Activated CD8-positive, alpha-beta T cell treated with anti-CD3 and anti-CD28 coated beads for 36 hours (primary cell): ENCODE data around the gene PTGER1. TPM values are rescaled to one million over a fixed set of nuclear protein-coding genes. Genes with fewer than 3 reads are reported as not detected.

ENCODE experiments used
- ATAC-seq: fragments of 200-7000 bp; cut with Tn5 transposase; one replicate; pipeline ENCODE4 v1.10.0; 2021; ENCODE audit warnings: mild to moderate bottlenecking, moderate library complexity
- CTCF ChIA-PET: fragments of 350-600 bp; sonication (Branson Sonifier 250); formaldehyde crosslinking; loops from one replicate; lab custom pipeline; 2021; ENCODE audit warnings: antibody characterized with exemption; lab: Charles Lee
- POLR2A ChIA-PET: fragments of 350-600 bp; sonication (Branson Sonifier 250); formaldehyde crosslinking; loops from one replicate; lab custom pipeline; 2021; ENCODE audit warnings: antibody characterized with exemption; lab: Charles Lee
- DNase-seq: peaks from one replicate; pipeline ENCODE4 v3.0.0-alpha.2; 2020
- H3K27ac Mint-ChIP-seq: one replicate; pipeline ENCODE4 v1.8.0; 2021; ENCODE audit warnings: mild to moderate bottlenecking, mixed read lengths
- H3K27me3 Mint-ChIP-seq: one replicate; pipeline ENCODE4 v1.8.0; 2021; ENCODE audit warnings: mixed read lengths
- H3K36me3 Mint-ChIP-seq: one replicate; pipeline ENCODE4 v1.8.0; 2021; ENCODE audit warnings: low read depth, mixed read lengths
- H3K4me1 Mint-ChIP-seq: one replicate; pipeline ENCODE4 v1.8.0; 2021; ENCODE audit warnings: low read depth, mixed read lengths
- H3K4me3 Mint-ChIP-seq: one replicate; pipeline ENCODE4 v1.8.0; 2021; ENCODE audit warnings: mild to moderate bottlenecking, moderate library complexity, mixed read lengths
- H3K9me3 Mint-ChIP-seq: one replicate; pipeline ENCODE4 v1.8.0; 2021; ENCODE audit warnings: mixed read lengths
- CTCF ChIP-seq: fragments of 200-600 bp; IDR thresholded peaks from one replicate; pipeline ENCODE4 v1.8.0; 2022; ENCODE audit warnings: antibody characterized with exemption, mild to moderate bottlenecking
- intact Hi-C: fragments of 100-400 bp; cut with micrococcal nuclease; formaldehyde crosslinking; loops from one replicate; pipeline ENCODE4 v1.10.0; 2022
- total RNA-seq, 2 experiments: library from RNA; stranded (reverse); gene quantifications; one replicate each; pipeline ENCODE4 v1.2.3, GENCODE V29; 2021

Gene PTGER1
- total RNA-seq, 2 experiments from 2014 or later: 0.43 TPM

DNA sequence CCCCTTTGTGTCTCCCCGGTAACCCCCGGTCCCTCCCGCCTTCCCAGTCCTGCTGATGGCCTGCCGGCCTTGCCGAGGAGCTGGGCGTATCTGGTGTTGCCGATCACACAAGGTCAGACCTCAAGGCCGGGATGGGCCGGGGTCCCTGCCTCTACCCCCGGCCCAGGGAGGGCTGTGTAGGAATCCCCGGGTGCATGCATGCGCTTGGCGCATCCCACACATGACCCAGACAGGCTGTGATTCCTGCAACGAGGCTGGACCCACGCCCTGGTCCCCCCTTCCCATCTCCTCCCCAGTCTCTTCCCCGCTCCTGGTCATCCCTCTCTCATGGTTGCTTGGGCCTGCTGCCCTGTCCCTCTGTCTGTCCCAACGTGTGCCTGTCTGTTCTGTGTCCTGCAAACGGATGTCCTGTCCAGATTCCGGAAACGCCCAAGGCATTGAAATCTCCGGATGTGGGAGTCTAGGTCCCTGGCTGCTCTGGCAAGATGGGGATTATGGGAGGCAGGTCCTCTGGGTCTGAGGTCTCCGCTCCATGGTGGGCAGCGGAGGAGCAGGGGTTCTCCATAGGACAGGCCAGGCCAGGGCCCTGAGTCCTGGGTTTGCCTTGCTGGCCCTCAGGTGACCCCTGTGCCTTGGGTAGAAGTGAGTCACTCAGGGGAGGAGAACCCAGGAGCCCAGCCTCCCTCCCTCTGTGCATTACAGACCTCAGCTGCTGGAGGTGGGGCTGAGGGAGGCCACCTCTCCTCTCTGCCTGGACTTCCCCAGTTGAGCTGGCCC, 40.4 kb downstream of the PTGER1 start:
- ChIA-PET CTCF (interaction anchor here (0.6 to 1.1 kb wide), 2 partner anchors 18 to 45 kb away, joined by 3 read pairs; no protein-coding TSS in a partner anchor), POLR2A (interaction anchor here (0.6 to 1.6 kb wide), 3 partner anchors 15 to 72 kb away, joined by 3 read pairs; no protein-coding TSS in a partner anchor)
- intact Hi-C loops: loop anchor here (5.0 kb wide), 1 partner anchor 43 kb away; the partner anchor contains the start of gene PTGER1
- Mint-ChIP-seq H3K4me3 (peak overlapping the region; percentile 67), H3K27me3 (peaks cover 2% of the 10 kb centered on the region), H3K4me1 (peaks cover 35% of the 10 kb centered on the region), H3K27ac (peak overlapping the region; percentile 77), H3K9me3 (no peaks in the 10 kb centered on the region), H3K36me3 (peaks cover 12% of the 10 kb centered on the region)
- no peak for TF ChIP-seq CTCF
- DNase-seq (peak; percentile 86), ATAC-seq (peak; percentile 86)

- H3K4me3 Mint-ChIP-seq: peak overlapping the region; percentile 67
- H3K36me3 Mint-ChIP-seq: peaks cover 6% of the 10 kb centered on the region
- TF ChIP-seq CTCF: no peak
- peak overlapping the region; percentile 77 for H3K27ac Mint-ChIP-seq
- ChIA-PET CTCF (interaction anchor here (0.9 kb wide), 1 partner anchor 14 kb away, joined by 3 read pairs; no protein-coding TSS in a partner anchor), POLR2A (interaction anchor here (1.1 to 1.6 kb wide), 2 partner anchors 14 to 65 kb away, joined by 3 read pairs; no protein-coding TSS in a partner anchor)
- DNase-seq (peak; percentile 66), ATAC-seq (peak; percentile 40)
- no peaks in the 10 kb centered on the region for H3K9me3 Mint-ChIP-seq
- intact Hi-C loops: loop anchor here (5.0 kb wide), 1 partner anchor 43 kb away; the partner anchor contains the start of gene PTGER1
- H3K4me1 Mint-ChIP-seq: peaks cover 29% of the 10 kb centered on the region
- H3K27me3 Mint-ChIP-seq: peaks cover 2% of the 10 kb centered on the region
These were observed 41.3 kb downstream of the PTGER1 start for GRCh38 chr19:14433554-14434501.

DNA sequence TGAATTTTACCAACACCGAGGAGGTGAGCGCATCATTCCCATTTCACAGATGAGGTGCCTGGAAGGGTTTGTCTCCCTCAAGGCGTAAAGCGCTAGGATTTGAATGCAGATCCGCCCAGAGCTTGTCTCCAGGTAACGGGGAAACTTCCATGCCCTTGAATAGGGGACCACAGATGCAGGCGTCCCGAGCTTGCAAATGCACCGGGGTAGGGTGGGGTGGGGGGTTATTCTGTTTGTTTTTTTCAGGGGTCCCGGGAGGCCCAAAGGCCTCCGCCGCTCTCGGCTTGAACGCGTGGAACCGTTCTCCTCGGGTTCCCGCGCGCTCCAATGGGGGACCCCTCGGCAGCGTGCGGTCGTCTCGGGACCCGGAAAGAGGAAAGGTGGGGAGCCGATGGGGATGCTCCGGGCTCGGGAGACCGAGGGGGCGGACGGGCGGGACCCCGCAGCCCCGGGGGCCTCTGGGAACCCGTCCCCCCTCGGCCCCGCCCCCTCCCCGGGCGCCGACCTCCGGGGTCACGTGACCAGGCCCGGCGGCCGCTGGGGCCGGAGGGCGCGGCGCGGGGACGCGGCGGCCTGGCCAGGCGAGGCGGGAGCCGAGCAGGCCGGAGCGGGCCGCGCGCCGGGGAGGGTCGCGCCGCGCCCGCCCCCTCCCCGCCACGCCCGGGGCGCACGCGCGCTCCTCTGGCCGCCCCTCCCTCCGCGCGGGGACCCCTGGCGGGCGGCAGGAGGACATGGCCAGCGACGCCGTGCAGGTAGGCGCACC, 42.2 kb downstream of the PTGER1 start, which contains the start of gene PKN1:
PKN1 (plus strand) TSS at position 516 of the 763 bp plus-strand sequence; CDS start at position 732, 216 bp downstream.
- H3K9me3 Mint-ChIP-seq: no peaks in the 10 kb centered on the region
- POLR2A ChIA-PET: interaction anchor here (0.8 to 1.8 kb wide), 8 partner anchors 13 to 296 kb away, joined by 3 to 11 read pairs (median 4); partner anchors contain the start of genes ASF1B and DDX39A
- ATAC-seq (peak; percentile 22), DNase-seq (peak; percentile 64)
- H3K27me3 Mint-ChIP-seq: peaks cover 2% of the 10 kb centered on the region
- peaks cover 26% of the 10 kb centered on the region for H3K4me1 Mint-ChIP-seq
- peak within 1 kb of the TSS; percentile 74 for H3K4me3 Mint-ChIP-seq
- intact Hi-C loops: loop anchor here (5.0 kb wide), 1 partner anchor 44 kb away; the partner anchor contains the start of gene PTGER1
- CTCF ChIA-PET: interaction anchor here (0.8 to 4.6 kb wide), 19 partner anchors 8 to 296 kb away, joined by 3 to 41 read pairs (median 5); partner anchors contain the start of genes ASF1B, DDX39A and PTGER1
- no peak for TF ChIP-seq CTCF
- peak within 1 kb of the TSS; percentile 77 for H3K27ac Mint-ChIP-seq
- H3K36me3 Mint-ChIP-seq: peaks cover 4% of the 10 kb centered on the region

GRCh38 chr19:14430712-14431111, 44.4 kb downstream of the PTGER1 start:
- intact Hi-C loops: loop anchor here (5.0 kb wide), 1 partner anchor 47 kb away; the partner anchor contains the start of gene PTGER1

More at GRCh38 chr19:14430712-14431111, 44.4 kb downstream of the PTGER1 start:
- no peaks in the 10 kb centered on the region for H3K36me3 Mint-ChIP-seq
- H3K27ac Mint-ChIP-seq: no peak overlapping the region
- H3K4me1 Mint-ChIP-seq: peaks cover 24% of the 10 kb centered on the region
- TF ChIP-seq CTCF: no peak
- no peak overlapping the region for H3K4me3 Mint-ChIP-seq
- ChIA-PET CTCF (interaction anchor here (0.6 to 4.6 kb wide), 11 partner anchors 10 to 82 kb away, joined by 3 to 41 read pairs (median 7); partner anchors contain the start of genes DDX39A and PTGER1), POLR2A (interaction anchor here (1.0 kb wide), 1 partner anchor 21 kb away, joined by 3 read pairs; no protein-coding TSS in a partner anchor)
- ATAC-seq (no peak), DNase-seq (no peak)
- peaks cover 2% of the 10 kb centered on the region for H3K27me3 Mint-ChIP-seq
- H3K9me3 Mint-ChIP-seq: no peaks in the 10 kb centered on the region
